HEK293 (cell line): ENCODE results near the gene PDIA4.

Source experiments
- SP2 ChIP-seq: fragments of 450-650 bp; formaldehyde crosslinking; IDR thresholded peaks from 2 replicates; pipeline ENCODE4 v1.5.1; 2016; ENCODE audit warnings: missing biosample characterization, missing genetic modification characterization
- YY1 ChIP-seq: fragments of 450-650 bp; formaldehyde crosslinking; IDR thresholded peaks from 2 replicates; pipeline ENCODE4 v1.5.1; 2018; ENCODE audit warnings: missing biosample characterization, missing genetic modification characterization
- ZBTB8A ChIP-seq: fragments of 450-650 bp; formaldehyde crosslinking; IDR thresholded peaks from 2 replicates; pipeline ENCODE4 v1.5.1; 2016; ENCODE audit warnings: missing biosample characterization, missing genetic modification characterization
- ZFP69B ChIP-seq: fragments of 450-650 bp; formaldehyde crosslinking; IDR thresholded peaks from 2 replicates; pipeline ENCODE4 v1.5.1; 2016; ENCODE audit warnings: missing biosample characterization, missing genetic modification characterization
- ZNF311 ChIP-seq: fragments of 450-650 bp; formaldehyde crosslinking; IDR thresholded peaks from 2 replicates; pipeline ENCODE4 v1.5.1; 2017; ENCODE audit warnings: missing biosample characterization, missing genetic modification characterization, borderline replicate concordance
- ZNF350 ChIP-seq: fragments of 450-650 bp; formaldehyde crosslinking; IDR thresholded peaks from 2 replicates; pipeline ENCODE4 v1.5.0; 2017; ENCODE audit warnings: missing biosample characterization, mild to moderate bottlenecking, missing genetic modification characterization
- ZNF670 ChIP-seq: fragments of 450-650 bp; formaldehyde crosslinking; IDR thresholded peaks from 2 replicates; pipeline ENCODE4 v1.5.1; 2016; ENCODE audit warnings: missing biosample characterization, missing genetic modification characterization, low read depth
- ZNF701 ChIP-seq: fragments of 450-650 bp; formaldehyde crosslinking; IDR thresholded peaks from 2 replicates; pipeline ENCODE4 v1.5.1; 2016; ENCODE audit warnings: missing biosample characterization, missing genetic modification characterization
- TF ChIP-seq, protein P1 (sequence below): fragments of 450-650 bp; formaldehyde crosslinking; IDR thresholded peaks from 2 replicates; pipeline ENCODE4 v1.5.1; 2016; ENCODE audit warnings: missing biosample characterization, missing genetic modification characterization
- TF ChIP-seq, protein P2 (sequence below): fragments of 450-650 bp; formaldehyde crosslinking; IDR thresholded peaks from 2 replicates; pipeline ENCODE4 v1.5.1; 2017; ENCODE audit warnings: missing biosample characterization, missing genetic modification characterization

GRCh38 chr7:149070372-149071125 is 42.2 kb upstream of the PDIA4 start:
- TF ChIP-seq ZFP69B (no peak), YY1 (tag by site-specific recombination) (no peak), ZNF311 (tag by site-specific recombination) (no peak), ZNF350 (no peak), SP2 (no peak), ZBTB8A (tag by site-specific recombination) (no peak), ZNF670 (tag by site-specific recombination) (no peak), ZNF701 (tag by site-specific recombination) (no peak)
- TF ChIP-seq, protein P1, sequence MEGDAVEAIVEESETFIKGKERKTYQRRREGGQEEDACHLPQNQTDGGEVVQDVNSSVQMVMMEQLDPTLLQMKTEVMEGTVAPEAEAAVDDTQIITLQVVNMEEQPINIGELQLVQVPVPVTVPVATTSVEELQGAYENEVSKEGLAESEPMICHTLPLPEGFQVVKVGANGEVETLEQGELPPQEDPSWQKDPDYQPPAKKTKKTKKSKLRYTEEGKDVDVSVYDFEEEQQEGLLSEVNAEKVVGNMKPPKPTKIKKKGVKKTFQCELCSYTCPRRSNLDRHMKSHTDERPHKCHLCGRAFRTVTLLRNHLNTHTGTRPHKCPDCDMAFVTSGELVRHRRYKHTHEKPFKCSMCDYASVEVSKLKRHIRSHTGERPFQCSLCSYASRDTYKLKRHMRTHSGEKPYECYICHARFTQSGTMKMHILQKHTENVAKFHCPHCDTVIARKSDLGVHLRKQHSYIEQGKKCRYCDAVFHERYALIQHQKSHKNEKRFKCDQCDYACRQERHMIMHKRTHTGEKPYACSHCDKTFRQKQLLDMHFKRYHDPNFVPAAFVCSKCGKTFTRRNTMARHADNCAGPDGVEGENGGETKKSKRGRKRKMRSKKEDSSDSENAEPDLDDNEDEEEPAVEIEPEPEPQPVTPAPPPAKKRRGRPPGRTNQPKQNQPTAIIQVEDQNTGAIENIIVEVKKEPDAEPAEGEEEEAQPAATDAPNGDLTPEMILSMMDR (tag by site-specific recombination), result no peak
- TF ChIP-seq, protein P2, sequence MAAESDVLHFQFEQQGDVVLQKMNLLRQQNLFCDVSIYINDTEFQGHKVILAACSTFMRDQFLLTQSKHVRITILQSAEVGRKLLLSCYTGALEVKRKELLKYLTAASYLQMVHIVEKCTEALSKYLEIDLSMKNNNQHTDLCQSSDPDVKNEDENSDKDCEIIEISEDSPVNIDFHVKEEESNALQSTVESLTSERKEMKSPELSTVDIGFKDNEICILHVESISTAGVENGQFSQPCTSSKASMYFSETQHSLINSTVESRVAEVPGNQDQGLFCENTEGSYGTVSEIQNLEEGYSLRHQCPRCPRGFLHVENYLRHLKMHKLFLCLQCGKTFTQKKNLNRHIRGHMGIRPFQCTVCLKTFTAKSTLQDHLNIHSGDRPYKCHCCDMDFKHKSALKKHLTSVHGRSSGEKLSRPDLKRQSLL (tag by site-specific recombination), result no peak
